ENCODE results near the gene ALDH3B1.
"Not testable (repeated sequence)": the region's sequence is repeated elsewhere in the genome, so short reads cannot be mapped to it uniquely, and the experiment has no call there.

- TF ChIP-seq SP2 (tag by site-specific recombination; IDR thresholded peaks at IDR 0.05); SP3 (tag by site-specific recombination; IDR thresholded peaks at IDR 0.05); CTCF (tag by site-specific recombination; IDR thresholded peaks at IDR 0.05); ZNF791 (tag by site-specific recombination; IDR thresholded peaks at IDR 0.05); ZNF792 (tag by site-specific recombination; IDR thresholded peaks at IDR 0.05); ZNF140 (tag by site-specific recombination; IDR thresholded peaks at IDR 0.05); ELK4 (IDR thresholded peaks at IDR 0.05; ENCODE audit: borderline replicate concordance, low read depth, low read length); ZNF670 (tag by site-specific recombination; IDR thresholded peaks at IDR 0.05; ENCODE audit: low read depth); ZNF513 (tag by site-specific recombination; IDR thresholded peaks at IDR 0.05); YY1 (tag by site-specific recombination; IDR thresholded peaks at IDR 0.05); ZNF266 (tag by site-specific recombination; IDR thresholded peaks at IDR 0.05; ENCODE audit: low read depth): not testable (repeated sequence)
Measured at GRCh38 chr11:67963217-67963616, 46.9 kb upstream of the ALDH3B1 start.
